DMS53 treated with DMSO at 0.1 percent for 48 hours (cell line): ENCODE results near the gene WDR87.

Source experiments
- DNase-seq: peaks from one replicate; lab custom pipeline; 2025; ENCODE audit not compliant: unreplicated experiment; lab: John Stamatoyannopoulos, UW

WDR87 gene

GRCh38 chr19:37905946-37906868, at the start of gene WDR87:
Gene WDR87 (minus strand): TSS chr19:37906594. CDS start chr19:37898239, 8,355 bp downstream.
- peak; percentile 80 for DNase-seq

GRCh38 chr19:37955986-37956385, 49.6 kb upstream of the WDR87 start:
- DNase-seq: no peak

- DNase-seq: no peak
Measured at GRCh38 chr19:37954421-37954874, 48.1 kb upstream of the WDR87 start.

- DNase-seq: no peak
Measured at GRCh38 chr19:37953918-37954303, 47.5 kb upstream of the WDR87 start.

- DNase-seq: no peak
Measured at GRCh38 chr19:37953171-37953917, 47.0 kb upstream of the WDR87 start.

GRCh38 chr19:37951816-37952210, 45.4 kb upstream of the WDR87 start:
- no peak for DNase-seq

- DNase-seq: no peak
Measured at GRCh38 chr19:37950471-37951175, 44.2 kb upstream of the WDR87 start.

GRCh38 chr19:37948362-37948761, 42.0 kb upstream of the WDR87 start:
- DNase-seq: peak; percentile 3

- DNase-seq: no peak
Measured at GRCh38 chr19:37947778-37948177, 41.4 kb upstream of the WDR87 start.

GRCh38 chr19:37946132-37946531, 39.7 kb upstream of the WDR87 start:
- DNase-seq: no peak

GRCh38 chr19:37943480-37943879, 37.1 kb upstream of the WDR87 start:
- no peak for DNase-seq

- DNase-seq: no peak
Measured at GRCh38 chr19:37942516-37942902, 36.1 kb upstream of the WDR87 start.

GRCh38 chr19:37941782-37942515, 35.6 kb upstream of the WDR87 start:
- DNase-seq: no peak

GRCh38 chr19:37938353-37938752, 32.0 kb upstream of the WDR87 start:
- DNase-seq: no peak

- DNase-seq: no peak
Measured at GRCh38 chr19:37936886-37937285, 30.5 kb upstream of the WDR87 start.

- no peak for DNase-seq
Measured at GRCh38 chr19:37936166-37936565, 29.8 kb upstream of the WDR87 start.

- no peak for DNase-seq
Measured at GRCh38 chr19:37935341-37935740, 28.9 kb upstream of the WDR87 start.

GRCh38 chr19:37933937-37934358, 27.6 kb upstream of the WDR87 start:
- DNase-seq: no peak

- peak; percentile 75 for DNase-seq
Measured at GRCh38 chr19:37932985-37933936, 26.9 kb upstream of the WDR87 start.
